ENCODE measurements around the gene PARD3.

DNA sequence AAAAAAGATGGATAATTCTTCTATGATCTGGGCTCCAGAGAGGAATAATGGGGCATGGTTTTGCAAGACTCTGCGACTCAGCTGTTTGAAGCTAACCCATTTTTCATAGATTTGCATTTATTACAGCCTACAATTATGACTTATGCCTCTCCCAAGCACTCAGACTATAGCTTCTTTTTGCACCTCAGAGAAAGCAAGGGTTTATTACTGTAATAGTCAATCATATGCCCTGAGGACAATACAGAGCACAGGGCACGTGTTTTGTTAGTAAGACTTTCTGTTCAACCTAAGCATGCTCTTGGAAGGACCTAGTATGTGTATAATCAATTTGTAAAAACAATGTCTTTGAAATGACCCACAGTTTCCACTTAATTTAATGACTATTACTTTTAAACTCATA, 221.2 kb downstream of the PARD3 start:
- TF ChIP-seq, protein P1, sequence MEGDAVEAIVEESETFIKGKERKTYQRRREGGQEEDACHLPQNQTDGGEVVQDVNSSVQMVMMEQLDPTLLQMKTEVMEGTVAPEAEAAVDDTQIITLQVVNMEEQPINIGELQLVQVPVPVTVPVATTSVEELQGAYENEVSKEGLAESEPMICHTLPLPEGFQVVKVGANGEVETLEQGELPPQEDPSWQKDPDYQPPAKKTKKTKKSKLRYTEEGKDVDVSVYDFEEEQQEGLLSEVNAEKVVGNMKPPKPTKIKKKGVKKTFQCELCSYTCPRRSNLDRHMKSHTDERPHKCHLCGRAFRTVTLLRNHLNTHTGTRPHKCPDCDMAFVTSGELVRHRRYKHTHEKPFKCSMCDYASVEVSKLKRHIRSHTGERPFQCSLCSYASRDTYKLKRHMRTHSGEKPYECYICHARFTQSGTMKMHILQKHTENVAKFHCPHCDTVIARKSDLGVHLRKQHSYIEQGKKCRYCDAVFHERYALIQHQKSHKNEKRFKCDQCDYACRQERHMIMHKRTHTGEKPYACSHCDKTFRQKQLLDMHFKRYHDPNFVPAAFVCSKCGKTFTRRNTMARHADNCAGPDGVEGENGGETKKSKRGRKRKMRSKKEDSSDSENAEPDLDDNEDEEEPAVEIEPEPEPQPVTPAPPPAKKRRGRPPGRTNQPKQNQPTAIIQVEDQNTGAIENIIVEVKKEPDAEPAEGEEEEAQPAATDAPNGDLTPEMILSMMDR (IDR thresholded peaks at IDR 0.05; ENCODE audit: poor library complexity, severe bottlenecking) = no peak
- TF ChIP-seq POLR2AphosphoS5 (IDR thresholded peaks at IDR 0.05) = no peak
- TF ChIP-seq EZH2 (IDR thresholded peaks at IDR 0.05; ENCODE audit: borderline replicate concordance, insufficient read depth, low read length, poor library complexity, severe bottlenecking) = no peak
- no peak for TF ChIP-seq TAF1 (IDR thresholded peaks at IDR 0.05; ENCODE audit: low read depth)
- TF ChIP-seq SMC3 (conservative IDR thresholded peaks at IDR 0.05; ENCODE audit: poor library complexity) = no peak
- TF ChIP-seq RAD21 (conservative IDR thresholded peaks at IDR 0.05) = no peak
- no peak for TF ChIP-seq EP300 (conservative IDR thresholded peaks at IDR 0.05; ENCODE audit: poor library complexity, severe bottlenecking)
